Breast epithelium (tissue), 3 donors: Measurements from ENCODE around the gene LMNA.

Experiments
- POLR2AphosphoS5 ChIP-seq, 3 donors: sonication (generic); formaldehyde crosslinking; IDR thresholded peaks; one replicate each; pipeline ENCODE4 v1.6.1; 2017; ENCODE audit warnings: antibody characterized with exemption in 3 of 3
- TF ChIP-seq, protein P1 (sequence below), 3 donors: fragments of 450-650 bp; IDR thresholded peaks; one replicate each; pipeline ENCODE4 v1.5.1; 2016 to 2017; ENCODE audit warnings: antibody characterized with exemption in 3 of 3, mild to moderate bottlenecking in 3 of 3, moderate library complexity in 3 of 3

DNA sequence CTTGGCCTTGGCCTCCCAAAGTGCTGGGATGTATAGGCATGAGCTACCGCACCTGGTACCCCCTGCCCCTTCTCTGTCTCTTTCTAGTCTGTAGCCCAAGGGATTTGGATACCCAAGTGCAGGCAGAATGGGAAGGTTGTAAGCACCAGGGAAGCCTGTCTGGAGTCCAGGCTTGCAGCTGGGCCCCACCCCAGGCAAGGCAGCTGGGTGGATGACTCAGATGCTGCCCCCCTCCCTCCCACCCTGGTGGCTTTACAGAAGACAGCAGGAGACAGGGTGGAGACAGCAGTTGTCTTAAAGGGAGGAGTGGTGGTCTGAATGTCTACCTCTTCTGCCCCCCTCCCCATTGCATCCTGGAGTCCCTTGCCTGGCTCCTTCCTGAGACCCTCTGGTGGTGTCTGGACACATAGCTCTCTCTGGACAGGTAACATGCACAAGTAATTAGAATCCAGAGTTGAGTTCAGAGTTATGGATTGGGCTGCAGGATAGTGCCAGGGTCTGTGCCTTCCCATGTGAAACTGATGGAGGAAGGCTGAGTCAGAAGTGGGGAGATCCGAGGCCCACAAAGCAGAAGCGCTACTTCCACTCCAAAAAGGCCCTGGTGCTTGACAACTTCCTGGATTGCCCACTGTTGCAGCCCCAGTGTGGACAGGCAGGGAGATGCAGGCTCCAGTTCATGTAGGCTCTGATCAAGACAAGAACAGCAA, 5.1 kb downstream of the LMNA start:
- TF ChIP-seq, protein P1, sequence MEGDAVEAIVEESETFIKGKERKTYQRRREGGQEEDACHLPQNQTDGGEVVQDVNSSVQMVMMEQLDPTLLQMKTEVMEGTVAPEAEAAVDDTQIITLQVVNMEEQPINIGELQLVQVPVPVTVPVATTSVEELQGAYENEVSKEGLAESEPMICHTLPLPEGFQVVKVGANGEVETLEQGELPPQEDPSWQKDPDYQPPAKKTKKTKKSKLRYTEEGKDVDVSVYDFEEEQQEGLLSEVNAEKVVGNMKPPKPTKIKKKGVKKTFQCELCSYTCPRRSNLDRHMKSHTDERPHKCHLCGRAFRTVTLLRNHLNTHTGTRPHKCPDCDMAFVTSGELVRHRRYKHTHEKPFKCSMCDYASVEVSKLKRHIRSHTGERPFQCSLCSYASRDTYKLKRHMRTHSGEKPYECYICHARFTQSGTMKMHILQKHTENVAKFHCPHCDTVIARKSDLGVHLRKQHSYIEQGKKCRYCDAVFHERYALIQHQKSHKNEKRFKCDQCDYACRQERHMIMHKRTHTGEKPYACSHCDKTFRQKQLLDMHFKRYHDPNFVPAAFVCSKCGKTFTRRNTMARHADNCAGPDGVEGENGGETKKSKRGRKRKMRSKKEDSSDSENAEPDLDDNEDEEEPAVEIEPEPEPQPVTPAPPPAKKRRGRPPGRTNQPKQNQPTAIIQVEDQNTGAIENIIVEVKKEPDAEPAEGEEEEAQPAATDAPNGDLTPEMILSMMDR (IDR thresholded peaks at IDR 0.05): no peak
- TF ChIP-seq POLR2AphosphoS5 (IDR thresholded peaks at IDR 0.05): no peak
